Colonic mucosa (tissue), 4 donors: ENCODE data around the gene CHCHD1. TPM values are rescaled to one million over a fixed set of nuclear protein-coding genes. Genes with fewer than 3 reads are reported as not detected.

Experiments used
- DNase-seq: peaks from one replicate; pipeline ENCODE4 v3.0.0-alpha.2; 2020
- H3K27ac ChIP-seq: fragments of 200-600 bp; one replicate; pipeline ENCODE4 v1.8.0; 2021
- H3K27me3 ChIP-seq: fragments of 200-600 bp; one replicate; pipeline ENCODE4 v1.8.0; 2021
- H3K36me3 ChIP-seq: fragments of 200-600 bp; one replicate; pipeline ENCODE4 v1.8.0; 2021
- H3K4me1 ChIP-seq: fragments of 200-600 bp; one replicate; pipeline ENCODE4 v1.8.0; 2021; ENCODE audit warnings: mild to moderate bottlenecking
- H3K4me3 ChIP-seq: fragments of 200-600 bp; one replicate; pipeline ENCODE4 v1.8.0; 2021
- H3K9ac ChIP-seq, 2 donors: one replicate each; pipeline ENCODE4 v1.7.0; 2013; ENCODE audit warnings: control low read depth in 2 of 2, low read depth in 2 of 2, low read length in 2 of 2
- H3K9me3 ChIP-seq: fragments of 200-600 bp; one replicate; pipeline ENCODE4 v1.8.0; 2021
- CTCF ChIP-seq: fragments of 200-600 bp; IDR thresholded peaks from one replicate; pipeline ENCODE4 v1.8.0; 2022; ENCODE audit warnings: antibody characterized with exemption, mild to moderate bottlenecking
- intact Hi-C: fragments of 100-400 bp; cut with DNase I; formaldehyde crosslinking; loops from one replicate; pipeline ENCODE4 v1.14.1; 2022
- total RNA-seq, 2 donors: library from RNA; stranded (reverse); fragmentation: NEBNext Ultra II Directional in 1 of 2; extraction: Animal tissue kit (Norgen Biotek cat#: 25700) in 1 of 2; gene quantifications; one replicate each; pipeline ENCODE4 v1.2.1, GENCODE V29; 2021
- donor health status: healthy.
- donor health status: DM: no; HTN: no; CAD: no.
- donor health status: DM: no; HTN: no; CAD: no.

The CHCHD1 gene
- total RNA-seq, 2 donors from 2014 or later: 33.7 to 48.5 TPM

DNA sequence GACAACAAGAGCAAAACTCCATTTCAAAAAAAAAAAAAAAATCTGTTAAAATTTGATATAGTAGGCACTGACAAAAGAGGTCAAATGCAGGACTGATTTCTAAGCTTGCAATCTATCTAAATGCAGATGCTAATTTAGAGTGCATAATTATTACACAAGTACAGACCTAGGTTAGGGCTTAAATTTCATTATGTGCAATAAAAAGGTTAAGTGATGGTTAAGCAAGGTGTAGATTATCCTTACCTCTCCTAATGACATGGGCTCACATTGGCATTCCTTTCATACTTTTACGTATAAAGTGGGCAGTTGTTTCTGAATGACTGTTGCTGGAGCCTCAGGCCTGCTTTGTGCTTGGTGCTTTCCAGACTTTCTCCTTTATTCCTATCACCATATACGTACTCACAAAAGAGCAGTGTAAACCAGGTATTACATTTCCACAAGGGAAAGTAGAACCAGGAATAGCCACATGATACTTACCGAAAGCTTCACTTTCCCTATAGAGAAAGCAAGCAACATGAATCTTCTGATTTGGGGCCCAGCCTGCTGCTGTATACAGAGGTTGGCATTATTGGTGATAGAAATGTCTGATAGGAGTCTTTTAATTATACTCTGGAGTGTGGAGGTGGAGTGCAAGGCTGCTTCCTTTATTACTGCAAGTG is 2.2 kb upstream of the CHCHD1 start:
- DNase-seq: no peak
- TF ChIP-seq CTCF: no peak
- H3K27ac ChIP-seq: no peak overlapping the region
- intact Hi-C loops: no loop called here
- H3K36me3 ChIP-seq: peaks cover 9% of the 10 kb centered on the region
- no peaks in the 10 kb centered on the region for H3K27me3 ChIP-seq
- H3K4me1 ChIP-seq: peaks cover 10% of the 10 kb centered on the region
- no peak overlapping the region for H3K9ac ChIP-seq
- H3K9me3 ChIP-seq: no peaks in the 10 kb centered on the region
- H3K4me3 ChIP-seq: no peak overlapping the region

DNA sequence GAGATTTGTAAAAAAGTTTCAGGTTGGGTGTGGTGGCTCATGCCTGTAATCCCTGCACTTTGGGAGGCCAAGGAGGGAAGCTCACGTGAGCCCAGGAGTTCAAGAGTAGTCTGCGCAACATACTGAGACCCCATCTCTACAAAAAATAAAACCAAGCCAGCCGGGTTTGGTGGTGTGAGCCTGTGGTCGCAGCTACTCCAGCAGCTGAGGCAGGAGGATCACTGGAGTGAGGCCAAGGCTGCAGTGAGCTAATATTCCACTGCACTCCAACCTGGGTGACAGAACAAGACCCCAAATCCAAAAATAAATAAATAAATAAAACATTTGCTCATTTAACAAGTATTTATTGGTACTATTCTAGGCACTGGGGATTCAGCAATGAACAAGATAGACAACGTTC is 1.5 kb upstream of the CHCHD1 start:
- no peak for DNase-seq
- Histone ChIP-seq H3K4me3 (no peak overlapping the region), H3K4me1 (peaks cover 4% of the 10 kb centered on the region), H3K9me3 (no peaks in the 10 kb centered on the region), H3K27ac (no peak overlapping the region), H3K27me3 (no peaks in the 10 kb centered on the region), H3K9ac (no peak overlapping the region), H3K36me3 (peaks cover 9% of the 10 kb centered on the region)
- intact Hi-C loops: no loop called here
- no peak for TF ChIP-seq CTCF

- peak; percentile 44 for DNase-seq
- intact Hi-C loops: no loop called here
- H3K27ac ChIP-seq: peak overlapping the region; percentile 85
- H3K4me1 ChIP-seq: peaks cover 4% of the 10 kb centered on the region
- peak overlapping the region; percentile 74 for H3K4me3 ChIP-seq
- H3K27me3 ChIP-seq: no peaks in the 10 kb centered on the region
- H3K36me3 ChIP-seq: peaks cover 9% of the 10 kb centered on the region
- H3K9ac ChIP-seq: peak overlapping the region; percentile 45 to 95
- TF ChIP-seq CTCF: no peak
- no peaks in the 10 kb centered on the region for H3K9me3 ChIP-seq
Observed at GRCh38 chr10:73780966-73781365, 882 bp upstream of the CHCHD1 start.

GRCh38 chr10:73781548-73781878 is 335 bp upstream of the CHCHD1 start:
- Histone ChIP-seq H3K36me3 (peaks cover 9% of the 10 kb centered on the region), H3K9me3 (no peaks in the 10 kb centered on the region), H3K9ac (peak overlapping the region; percentile 95 to 97), H3K27ac (peak overlapping the region; percentile 85), H3K4me3 (peak overlapping the region; percentile 74), H3K27me3 (no peaks in the 10 kb centered on the region), H3K4me1 (peaks cover 4% of the 10 kb centered on the region)
- intact Hi-C loops: no loop called here
- DNase-seq: no peak
- TF ChIP-seq CTCF: no peak

DNA sequence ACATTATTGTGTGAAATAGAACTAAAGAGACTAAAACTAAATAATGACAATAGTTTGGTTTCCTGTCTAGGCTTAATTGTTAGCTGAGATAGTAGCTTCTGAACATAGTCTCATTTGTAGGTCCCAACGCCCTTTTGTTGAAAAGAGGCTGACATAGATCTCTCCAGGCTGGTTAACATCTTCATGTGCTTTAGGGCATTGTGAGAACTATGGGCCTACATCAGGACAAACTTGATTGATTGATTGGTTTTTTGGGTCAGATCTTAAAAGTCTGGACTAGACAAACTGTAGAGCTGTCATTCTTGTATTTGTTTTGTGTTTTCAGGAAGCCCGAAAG is 869 bp downstream of the CHCHD1 start:
- Histone ChIP-seq H3K27ac (peak overlapping the region; percentile 85), H3K36me3 (peaks cover 9% of the 10 kb centered on the region), H3K4me3 (peak overlapping the region; percentile 74), H3K4me1 (peaks cover 11% of the 10 kb centered on the region), H3K9ac (peak overlapping the region; percentile 95 to 97), H3K27me3 (no peaks in the 10 kb centered on the region), H3K9me3 (no peaks in the 10 kb centered on the region)
- intact Hi-C loops: no loop called here
- no peak for TF ChIP-seq CTCF
- DNase-seq: no peak
